ENCODE data around the gene B3GALT6.

GRCh38 chr1:1223891-1224290 lies 8.1 kb upstream of the B3GALT6 start:
- TF ChIP-seq FOXP2 (optimal IDR thresholded peaks at IDR 0.05; ENCODE audit: control extremely low read depth, extremely low read length, insufficient read depth) (no peak), POLR2AphosphoS5 (IDR thresholded peaks at IDR 0.05; ENCODE audit: borderline replicate concordance, low read depth, low read length) (no peak), EZH2 (IDR thresholded peaks at IDR 0.05) (no peak)

Data from SK-N-MC (cell line).